Small intestine (tissue), 7 donors: ENCODE measurements around the gene XPA. TPM values are rescaled to one million over a fixed set of nuclear protein-coding genes. Genes with fewer than 3 reads are reported as not detected.

Experiments
- DNase-seq, 2 donors: peaks; one replicate each; pipeline versions ENCODE4 v3.0.0 to v3.0.0-alpha.2; 2013
- FAIRE-seq: peaks from 2 replicates; lab custom pipeline; 2012; peaks lifted over from hg19 to GRCh38; lab: Jason Lieb, UNC
- H3K27ac ChIP-seq, 3 donors: one replicate each; pipeline ENCODE4 v1.5.1; 2013; ENCODE audit warnings: low read length in 2 of 3, mild to moderate bottlenecking in 2 of 3, control low read depth in 1 of 3, inconsistent platforms in 1 of 3, low read depth in 1 of 3, moderate library complexity in 1 of 3
- H3K27me3 ChIP-seq, 3 donors: one replicate each; pipeline ENCODE4 v1.6.1; 2013; ENCODE audit warnings: low read length in 3 of 3, inconsistent platforms in 1 of 3; ENCODE audit not compliant: control insufficient read depth in 3 of 3, insufficient read depth in 3 of 3
- H3K36me3 ChIP-seq, 3 donors: one replicate each; pipeline ENCODE4 v1.6.1; 2013; ENCODE audit warnings: low read length in 3 of 3, inconsistent platforms in 1 of 3, low read depth in 1 of 3, mild to moderate bottlenecking in 1 of 3, moderate library complexity in 1 of 3; ENCODE audit not compliant: control insufficient read depth in 3 of 3, insufficient read depth in 2 of 3
- H3K4me1 ChIP-seq, 3 donors: one replicate each; pipeline ENCODE4 v1.6.1; 2013; ENCODE audit warnings: low read length in 2 of 3, inconsistent platforms in 1 of 3, low read depth in 1 of 3, mild to moderate bottlenecking in 1 of 3, moderate library complexity in 1 of 3; ENCODE audit not compliant: control insufficient read depth in 3 of 3, insufficient read depth in 2 of 3
- H3K4me3 ChIP-seq, 3 donors: one replicate each; pipeline ENCODE4 v1.5.1; 2013; ENCODE audit warnings: low read length in 3 of 3, control low read depth in 1 of 3, inconsistent platforms in 1 of 3, low read depth in 1 of 3, mild to moderate bottlenecking in 1 of 3, moderate library complexity in 1 of 3
- H3K9me3 ChIP-seq, 2 donors: one replicate each; pipeline ENCODE4 v1.6.1; 2013; ENCODE audit warnings: low read depth in 1 of 2, low read length in 1 of 2; ENCODE audit not compliant: control insufficient read depth in 2 of 2, insufficient read depth in 1 of 2
- WGBS, 3 donors: extraction: QIAGEN DNeasy Blood & Tissue Kit; methylation state at CpG; one replicate each; pipeline ENCODE4 v1.1.7; 2013; 5-methylcytosine and 5-hydroxymethylcytosine counted together
- polyA plus RNA-seq, 4 donors: library from polyadenylated mRNA; stranded (reverse) in 3 of 4; unstranded in 1 of 4; fragments of 200-250 nt in 3 of 4; fragments of 120-200 nt in 1 of 4; gene quantifications; one replicate each; pipeline versions ENCODE4 v1.2.1 to v1.2.3, GENCODE V29; 2013
- donor health status: healthy with polysubstance abuse.
- donor health status: control.
- donor health status: control.
- donor health status: Bipolar disorder and iron deficiency.
- donor health status: healthy.

The XPA gene
- polyA plus RNA-seq, 4 donors = 15.4 to 24.4 (median 20.4) TPM

- FAIRE-seq (no peak), DNase-seq (no peak)
- Histone ChIP-seq H3K4me1 (peaks cover 0 to 2% (median 0%) of the 10 kb centered on the region in 3 donors), H3K9me3 (peaks cover 0 to 11% of the 10 kb centered on the region in 2 donors), H3K27ac (no peak overlapping the region), H3K4me3 (no peak overlapping the region), H3K36me3 (peaks cover 0 to 16% (median 0%) of the 10 kb centered on the region in 3 donors), H3K27me3 (no peaks in the 10 kb centered on the region)
- WGBS, 3 donors = 61 to 80% (median 70%) methylated on average over 3 of the region's 3 CpGs
These were observed 71.5 kb downstream of the XPA start for GRCh38 chr9:97625620-97626019.

Other genes starting within 250 kb of the XPA start
- gene TMOD1, start 195.7 kb downstream of the XPA start, polyA plus RNA-seq = 1 to 10 TPM; 1.1 to 9.9 (median 1.6) TPM
- gene TSTD2, start 64.0 kb downstream of the XPA start, polyA plus RNA-seq = 10 to 100 TPM in 1 of 4 donors, 1 to 10 TPM in 3; 7.2 to 17.4 (median 7.8) TPM
- 10 to 100 TPM in 2 of 4 donors, 1 to 10 TPM in 2; 5.9 to 29.7 (median 11.0) TPM for gene NCBP1, start 63.5 kb downstream of the XPA start, polyA plus RNA-seq
- gene FOXE1, start 155.9 kb upstream of the XPA start, polyA plus RNA-seq = under 1 TPM in 1 of 4 donors, not detected in 3; 0.03 TPM
- 10 to 100 TPM in 2 of 4 donors, 1 to 10 TPM in 2; 6.2 to 21.7 (median 10.0) TPM for gene TRMO, start 225.2 kb upstream of the XPA start, polyA plus RNA-seq
- under 1 TPM in 2 of 4 donors, not detected in 2; 0.03 to 0.74 TPM for gene HEMGN, start 240.8 kb upstream of the XPA start, polyA plus RNA-seq